CD4-positive, alpha-beta T cell treated with Interleukin-1 beta for 1 hour (primary cell): ENCODE measurements around the gene APOL6.
"Not testable (repeated sequence)": the region's sequence is repeated elsewhere in the genome, so short reads cannot be mapped to it uniquely, and the experiment has no call there.

Source experiments
- DNase-seq, 2 donors: peaks; one replicate each; pipeline ENCODE4 v3.0.0-alpha.2; 2020 to 2022

APOL6 gene

GRCh38 chr22:35618427-35619223 is 29.6 kb upstream of the APOL6 start:
- no peak for DNase-seq

DNA sequence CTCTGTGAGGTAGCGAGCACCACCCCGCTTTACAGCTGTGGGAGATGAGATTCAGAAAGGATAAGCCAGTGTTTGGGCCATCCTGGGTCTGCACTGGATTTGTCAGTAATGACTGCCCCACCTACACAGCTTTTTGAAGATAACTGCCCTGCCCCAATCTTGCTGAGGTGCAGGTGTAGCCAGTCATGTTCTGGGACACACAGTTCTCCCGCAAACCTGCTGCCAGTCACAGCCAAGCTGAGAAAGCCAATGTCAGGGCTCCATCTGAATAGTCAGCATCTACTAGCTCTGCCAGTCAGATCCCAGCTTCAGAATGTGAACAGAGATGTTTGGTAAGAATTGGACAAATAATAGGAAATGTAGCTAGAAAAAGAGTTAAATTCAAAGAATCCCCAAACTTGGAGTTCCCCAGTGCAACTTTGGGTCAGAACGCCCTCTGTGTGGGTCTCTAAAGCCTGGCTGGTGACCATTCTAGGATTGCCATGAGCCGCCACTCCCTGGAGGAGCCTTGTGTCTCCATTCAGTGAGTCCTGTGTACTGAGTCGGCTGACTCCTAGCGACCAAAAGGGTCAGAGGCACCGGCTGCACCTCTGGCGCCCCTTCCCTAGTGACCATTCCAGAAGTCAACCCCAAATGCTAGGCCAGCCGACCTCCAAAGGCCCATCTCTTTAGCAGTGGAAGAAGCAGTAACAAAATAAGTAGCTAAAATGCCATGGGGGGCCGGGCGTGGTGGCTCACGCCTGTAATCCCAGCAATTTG is 28.7 kb upstream of the APOL6 start:
- DNase-seq = no peak

DNA sequence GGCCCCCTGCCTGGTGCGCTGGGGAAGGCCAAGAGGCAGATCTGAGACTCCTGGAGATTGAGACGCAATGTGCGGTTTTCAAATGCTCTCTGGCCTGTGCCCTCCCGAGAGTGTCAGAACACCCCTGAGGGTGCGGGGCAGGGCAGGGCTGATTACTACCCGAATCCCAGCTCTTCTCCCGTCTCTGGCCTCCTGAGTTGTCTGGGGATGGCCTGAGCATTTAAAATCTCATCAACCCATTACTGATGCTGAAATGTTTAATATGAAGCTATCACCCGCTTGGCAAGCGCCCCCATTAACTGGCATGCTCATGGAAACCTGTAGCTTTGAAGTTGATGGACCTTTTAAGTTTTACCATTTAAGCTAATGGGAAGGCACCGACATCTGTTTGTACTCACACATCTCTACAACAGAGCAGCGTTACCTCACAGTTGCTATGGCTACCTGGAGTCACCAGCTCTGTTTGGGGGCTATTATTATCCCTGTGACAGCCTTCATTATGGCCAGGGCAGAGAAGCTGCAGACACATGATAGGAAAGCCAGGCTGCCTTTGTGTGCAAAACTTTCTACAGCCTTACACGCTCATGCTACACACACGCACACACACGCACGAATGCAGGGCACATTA is 27.5 kb upstream of the APOL6 start:
- no peak for DNase-seq

- DNase-seq = no peak
These were observed 26.8 kb upstream of the APOL6 start for GRCh38 chr22:35621451-35621850.

GRCh38 chr22:35622191-35622913 is 25.9 kb upstream of the APOL6 start:
- DNase-seq = no peak

DNA sequence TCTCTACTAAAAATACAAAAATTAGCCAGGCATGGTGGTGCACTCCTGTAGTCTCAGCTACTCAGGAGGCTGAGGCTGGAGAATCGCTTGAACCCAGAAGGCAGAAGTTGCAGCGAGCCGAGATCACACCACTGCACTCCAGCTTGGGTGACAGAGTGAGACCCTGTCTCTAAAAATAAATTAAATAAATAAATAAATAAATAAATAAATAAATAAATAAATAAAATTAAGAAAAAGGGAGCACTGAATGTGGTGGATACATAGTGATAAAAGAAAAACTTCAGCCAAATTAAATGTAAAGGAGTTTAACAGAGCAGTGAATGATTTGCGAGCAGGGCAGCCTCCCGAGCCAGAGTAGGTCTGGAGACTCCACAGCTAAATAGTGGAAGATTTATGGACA is 24.4 kb upstream of the APOL6 start:
- DNase-seq = not testable (repeated sequence)

DNA sequence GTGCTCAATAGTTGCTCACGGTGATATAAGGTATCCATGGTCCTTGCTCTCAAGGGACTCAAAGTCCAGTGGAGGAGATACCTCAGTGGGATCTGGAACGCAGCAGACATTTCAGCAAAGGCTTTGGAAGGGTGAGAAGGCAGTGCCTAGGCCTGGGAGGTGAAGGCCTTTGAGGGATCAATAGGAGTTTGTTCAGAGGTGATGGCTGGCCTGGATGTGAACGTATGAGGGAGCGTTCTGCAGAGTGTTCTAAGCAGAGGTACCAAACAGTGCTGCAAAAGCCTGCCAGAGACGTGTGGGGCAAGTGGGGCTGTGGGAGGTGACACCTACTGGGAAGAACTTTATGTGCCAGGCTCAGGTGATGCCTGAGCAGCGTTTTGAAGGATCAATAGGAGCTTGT is 23.7 kb upstream of the APOL6 start:
- DNase-seq = no peak

GRCh38 chr22:35625763-35626432 is 22.3 kb upstream of the APOL6 start:
- DNase-seq = no peak

- peak; percentile 44 to 51 for DNase-seq
These were observed 20.8 kb upstream of the APOL6 start for GRCh38 chr22:35627267-35628041.

DNA sequence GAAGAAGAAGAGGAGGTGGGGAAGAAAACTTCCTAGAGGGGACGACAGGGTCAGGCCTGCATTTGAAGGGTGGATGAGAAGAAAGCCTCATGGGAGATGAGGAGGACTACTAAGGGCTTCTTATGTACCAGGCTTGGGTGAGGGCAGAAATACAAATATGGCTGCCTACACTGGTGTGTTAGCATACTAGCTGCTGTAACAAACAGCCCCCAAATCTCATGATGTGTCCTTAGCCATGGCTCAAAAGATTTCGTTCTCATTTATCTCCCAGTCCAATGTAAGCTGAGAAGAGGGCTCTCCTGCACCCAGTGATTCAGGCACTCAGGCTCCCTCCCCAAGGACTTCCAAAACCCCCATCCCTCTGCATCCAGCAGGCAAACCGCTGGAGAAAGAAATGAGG is 19.5 kb upstream of the APOL6 start:
- DNase-seq = no peak

DNA sequence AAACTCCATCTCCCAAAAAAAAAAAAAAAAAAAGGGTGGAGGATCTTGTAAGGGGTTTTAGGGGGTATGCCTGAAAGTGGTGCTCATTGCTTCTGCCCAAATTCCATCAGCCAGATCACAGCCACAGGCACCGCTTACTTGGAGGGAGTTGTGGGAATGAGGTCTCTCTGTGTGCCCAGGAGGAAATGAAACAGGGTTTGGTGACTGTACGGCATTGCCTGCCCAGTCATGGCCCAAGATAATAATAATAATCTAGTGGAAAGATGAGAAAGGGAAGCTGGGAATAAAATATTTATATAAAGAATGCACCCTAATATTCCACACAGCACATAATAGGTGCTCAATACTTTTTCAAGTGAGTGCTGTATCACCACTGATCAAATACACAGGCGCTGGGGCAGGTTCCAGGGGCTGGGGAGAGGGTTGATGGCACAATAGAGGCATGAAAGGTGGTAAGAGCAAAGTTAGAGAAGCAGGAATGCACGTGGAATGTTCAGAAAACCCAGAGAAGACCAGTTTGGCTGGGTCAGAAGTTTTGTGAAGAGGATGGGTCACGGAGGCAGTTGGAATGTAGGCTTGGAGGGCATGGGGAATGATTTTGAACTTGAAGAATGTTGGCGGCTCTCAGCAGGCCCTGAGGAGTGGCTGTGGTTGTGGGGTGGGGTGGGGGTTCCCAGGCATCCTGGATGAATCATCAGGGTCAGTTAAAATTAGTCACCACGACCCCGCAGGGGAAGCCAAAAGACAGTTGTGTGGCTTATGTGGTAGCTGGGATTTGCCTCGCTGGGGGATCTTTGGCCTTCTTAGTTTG is 18.6 kb upstream of the APOL6 start:
- peak; percentile 37 to 59 for DNase-seq

GRCh38 chr22:35630387-35630793 is 17.9 kb upstream of the APOL6 start:
- no peak for DNase-seq

GRCh38 chr22:35630891-35631290 is 17.4 kb upstream of the APOL6 start:
- DNase-seq = no peak

- DNase-seq = peak; percentile 25 to 38
These were observed 16.6 kb upstream of the APOL6 start for GRCh38 chr22:35631597-35631996.

DNA sequence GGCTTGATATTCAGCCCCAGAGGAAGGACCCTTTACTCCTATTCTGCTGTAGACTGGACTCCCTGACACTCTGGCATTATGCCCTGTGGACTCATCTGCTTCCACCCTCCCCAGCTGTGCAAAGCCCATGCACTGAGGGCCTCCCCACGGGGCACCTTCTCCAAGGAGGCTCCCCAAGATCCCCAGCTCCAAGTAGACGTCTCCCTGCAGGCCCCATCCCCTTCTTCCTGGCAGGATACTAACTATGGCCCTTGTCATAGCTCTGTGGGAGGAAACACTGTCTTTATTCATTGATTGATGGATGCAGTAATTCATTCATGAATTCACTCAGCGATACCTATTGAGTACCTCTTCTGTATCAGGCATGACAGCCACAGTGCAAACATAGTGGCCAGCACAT is 15.3 kb upstream of the APOL6 start:
- DNase-seq = no peak

DNA sequence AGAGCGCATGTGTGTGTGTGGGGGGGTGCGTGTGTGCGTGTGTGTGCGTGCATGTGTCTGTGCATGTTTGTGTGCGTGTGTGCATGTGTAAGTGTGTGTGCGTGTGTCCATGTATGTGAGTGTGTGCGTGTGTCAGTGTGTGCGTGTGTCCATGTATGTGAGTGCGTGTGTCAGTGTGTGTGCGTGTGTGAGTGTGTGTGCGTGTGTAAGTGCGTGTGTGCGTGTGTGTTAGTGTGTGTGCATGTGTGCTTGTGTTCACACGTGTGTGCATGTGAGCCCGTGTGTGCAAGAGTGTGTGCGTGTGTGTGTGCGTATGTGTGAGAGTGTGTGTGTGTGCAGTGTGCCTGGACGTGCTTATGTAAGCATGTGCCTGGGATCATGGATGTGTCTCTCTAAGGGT is 14.7 kb upstream of the APOL6 start:
- DNase-seq = no peak

GRCh38 chr22:35634015-35634414 is 14.2 kb upstream of the APOL6 start:
- DNase-seq = no peak

DNA sequence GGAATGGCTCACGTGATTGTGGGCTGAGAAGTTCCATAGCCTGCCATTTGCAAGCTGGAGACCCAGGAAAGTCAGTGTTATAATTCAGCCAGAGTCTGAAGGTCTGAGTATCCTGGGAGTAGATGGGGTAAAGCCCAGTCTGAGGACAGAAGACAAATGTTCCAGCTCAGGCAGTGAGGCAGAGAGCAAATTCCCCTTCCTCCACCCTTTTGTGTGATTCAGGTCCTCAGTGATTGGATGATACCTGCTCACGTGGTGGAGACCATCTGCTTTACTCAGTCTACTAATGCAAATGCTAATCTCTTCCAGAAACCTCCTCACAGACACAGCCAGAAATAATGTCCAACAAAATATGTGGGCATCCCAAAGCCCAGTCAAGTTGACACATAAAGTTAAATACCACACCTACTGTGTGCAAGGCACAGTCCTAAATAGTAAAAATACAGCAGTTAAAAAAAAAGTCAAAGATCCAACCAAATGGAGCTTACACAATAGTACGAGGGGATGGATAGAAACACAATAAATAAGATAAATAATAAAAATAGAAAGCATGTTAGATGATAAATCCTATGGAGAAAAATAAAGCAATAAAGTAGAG is 13.2 kb upstream of the APOL6 start:
- DNase-seq = no peak

DNA sequence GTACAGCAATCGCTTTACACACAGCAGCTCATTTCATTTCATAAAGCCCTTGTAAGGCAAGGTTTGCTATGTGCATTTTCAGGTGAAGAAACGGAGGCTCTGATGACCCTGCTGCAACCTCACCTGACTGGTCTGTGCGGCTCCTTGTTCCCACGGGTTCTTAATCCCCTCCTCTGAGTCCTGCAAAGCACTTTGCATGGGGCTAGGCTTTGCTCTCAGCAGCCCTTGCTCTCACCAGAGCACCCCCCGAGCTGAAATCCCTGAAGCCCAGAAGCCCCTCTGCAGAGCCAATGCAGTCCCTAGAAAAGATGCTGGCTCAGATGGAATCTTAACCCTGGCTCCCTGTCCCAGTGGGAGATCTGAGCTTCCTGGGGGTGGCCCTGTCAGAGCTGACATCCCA is 11.0 kb upstream of the APOL6 start:
- DNase-seq = no peak

GRCh38 chr22:35638001-35638400 is 10.2 kb upstream of the APOL6 start:
- DNase-seq = no peak

- DNase-seq = no peak
These were observed 9.8 kb upstream of the APOL6 start for GRCh38 chr22:35638410-35638809.
